Stimulated activated naive CD4-positive, alpha-beta T cell (primary cell): ENCODE measurements around the gene RHOD.

ENCODE experiments used
- DNase-seq, 6 experiments: peaks; one replicate each; lab custom pipeline; 2025; lab: John Stamatoyannopoulos, UW

The RHOD gene

GRCh38 chr11:67032830-67033551, 23.7 kb upstream of the RHOD start:
- DNase-seq: no peak

DNA sequence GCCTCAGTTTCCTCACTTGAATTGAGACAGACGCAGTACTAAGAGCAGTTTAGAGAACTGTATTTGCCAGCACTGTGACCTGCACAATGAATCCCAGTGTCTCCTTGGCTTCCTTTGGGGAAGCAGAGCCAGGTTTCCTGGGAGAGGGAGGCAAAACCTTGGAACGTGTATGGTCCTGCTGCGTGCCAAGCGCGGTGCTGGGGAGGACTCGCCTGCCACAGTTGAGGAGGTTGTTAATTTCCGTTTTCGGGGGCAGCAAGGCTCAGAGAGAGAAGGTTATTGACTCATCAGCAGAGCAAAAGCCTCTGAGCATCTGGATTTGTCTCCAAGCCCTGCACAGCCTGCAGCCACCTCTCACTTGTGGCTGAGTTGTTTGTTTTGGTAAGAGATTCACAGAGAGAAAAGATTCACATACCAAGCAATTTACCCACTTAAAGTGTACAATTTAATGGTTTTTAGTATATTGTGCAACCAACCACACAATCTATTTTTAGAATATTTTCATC, 22.9 kb upstream of the RHOD start:
- no peak for DNase-seq

DNA sequence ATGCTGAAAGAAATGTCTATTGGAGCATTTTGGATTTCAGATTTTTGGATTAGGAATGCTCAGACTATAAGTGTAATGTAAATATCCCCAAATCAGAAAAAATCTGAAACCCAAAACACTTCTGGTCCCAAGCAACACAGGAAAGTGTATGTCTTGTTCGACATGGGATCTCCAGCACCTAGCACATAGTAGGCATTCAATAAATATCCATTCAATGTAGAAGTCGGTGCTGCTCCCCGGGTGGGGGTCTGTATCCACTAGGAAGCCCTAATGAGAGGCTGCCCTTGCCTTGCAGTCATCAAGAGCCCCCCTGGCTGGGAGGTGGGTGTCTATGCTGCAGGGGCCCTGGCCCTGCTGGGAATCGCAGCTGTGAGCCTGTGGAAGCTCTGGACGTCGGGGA, 22.3 kb upstream of the RHOD start:
- DNase-seq: no peak

DNA sequence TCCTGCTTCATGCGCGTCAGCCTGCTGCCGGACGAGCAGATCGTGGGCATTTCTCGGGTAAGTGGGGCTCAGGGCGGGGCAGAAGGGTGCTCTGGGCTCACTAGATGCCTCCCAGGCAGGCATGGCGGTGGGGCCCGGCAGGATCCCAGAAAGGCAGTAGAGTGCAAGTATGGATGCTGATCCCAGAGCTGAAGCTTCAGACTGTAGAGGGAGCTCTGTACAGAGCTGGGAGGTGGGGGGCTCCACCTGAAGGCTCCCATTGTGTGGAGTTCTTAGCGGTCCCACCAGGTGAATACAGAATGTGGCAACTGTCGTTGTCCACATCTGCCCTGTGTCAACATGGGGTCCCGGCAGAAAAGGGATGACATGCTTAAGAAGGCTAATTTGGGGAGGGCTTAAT, 16.5 kb upstream of the RHOD start:
- no peak for DNase-seq

- DNase-seq: no peak
Observed at GRCh38 chr11:67041602-67042001, 15.0 kb upstream of the RHOD start.

- no peak for DNase-seq
Observed at GRCh38 chr11:67043572-67044349, 12.9 kb upstream of the RHOD start.

GRCh38 chr11:67044496-67044895, 12.2 kb upstream of the RHOD start:
- no peak for DNase-seq

DNA sequence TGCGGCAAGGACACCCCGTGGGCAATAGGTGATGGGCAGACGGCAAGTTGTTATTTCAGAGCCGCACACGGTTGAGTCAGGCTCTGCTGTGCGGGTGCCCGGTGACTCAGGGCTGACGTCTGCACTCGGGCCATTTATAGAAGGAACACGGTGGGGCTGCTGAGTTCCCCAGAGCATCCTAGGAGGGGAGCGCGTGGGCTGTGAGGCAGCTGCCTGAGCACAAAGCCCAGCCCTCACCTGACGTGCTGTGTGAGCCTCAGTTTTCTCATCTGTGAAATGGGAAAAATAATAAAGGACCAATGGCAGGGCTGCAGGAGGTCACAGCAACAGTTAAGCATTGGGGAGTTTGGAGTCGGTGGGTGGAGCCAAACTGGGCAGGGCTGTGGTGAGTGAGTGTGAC, 11.3 kb upstream of the RHOD start:
- DNase-seq: no peak

- DNase-seq: no peak
Observed at GRCh38 chr11:67048515-67049130, 8.0 kb upstream of the RHOD start.

DNA sequence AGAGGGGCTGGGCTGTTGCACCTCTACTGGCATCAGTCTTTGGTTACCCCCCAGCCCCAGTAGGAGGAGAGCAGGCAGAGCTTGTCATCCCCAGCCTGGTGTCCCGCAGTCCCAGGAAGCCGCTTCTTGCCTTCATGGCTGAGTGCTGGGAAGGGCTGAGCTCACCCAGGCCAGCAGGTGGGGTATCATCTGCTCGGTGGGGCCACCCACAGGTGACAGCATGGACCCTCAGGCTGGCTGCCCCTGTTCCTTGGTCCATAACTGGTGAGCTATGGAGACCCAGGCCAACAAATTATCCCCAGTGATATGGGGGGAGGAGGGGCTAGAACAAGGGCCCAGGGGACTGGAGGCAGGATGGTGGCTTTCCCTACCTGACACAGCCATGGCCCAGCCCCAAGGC, 6.5 kb upstream of the RHOD start:
- DNase-seq: no peak

- no peak for DNase-seq
Observed at GRCh38 chr11:67051180-67051893, 5.3 kb upstream of the RHOD start.

DNA sequence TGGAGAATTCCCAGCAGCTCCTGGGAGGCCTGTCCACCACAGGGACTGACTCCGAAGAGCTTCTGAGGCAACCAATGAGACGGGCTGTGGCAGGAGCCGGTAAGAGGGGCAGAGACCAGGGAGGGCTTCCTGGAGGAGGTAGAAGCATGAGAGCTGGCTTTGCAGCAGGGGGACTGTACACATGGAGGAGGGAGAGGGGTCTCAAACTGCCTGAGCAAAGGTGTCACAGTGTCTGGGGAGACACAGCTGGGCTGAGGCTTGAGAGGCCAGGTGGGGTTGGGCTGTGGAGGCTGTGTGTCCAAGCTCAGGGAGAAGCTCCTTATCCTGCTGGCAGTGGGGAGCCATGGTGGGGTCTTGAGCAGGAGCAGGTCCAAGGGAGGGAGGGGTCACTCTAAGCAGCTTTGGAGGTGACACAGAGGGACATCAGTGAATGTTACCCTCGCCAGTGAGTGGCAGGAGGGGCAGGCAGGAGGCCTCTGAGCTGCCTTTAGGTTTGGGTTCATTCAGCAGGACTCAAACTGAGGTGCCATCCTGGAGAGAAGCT, 4.6 kb upstream of the RHOD start:
- DNase-seq: no peak

DNA sequence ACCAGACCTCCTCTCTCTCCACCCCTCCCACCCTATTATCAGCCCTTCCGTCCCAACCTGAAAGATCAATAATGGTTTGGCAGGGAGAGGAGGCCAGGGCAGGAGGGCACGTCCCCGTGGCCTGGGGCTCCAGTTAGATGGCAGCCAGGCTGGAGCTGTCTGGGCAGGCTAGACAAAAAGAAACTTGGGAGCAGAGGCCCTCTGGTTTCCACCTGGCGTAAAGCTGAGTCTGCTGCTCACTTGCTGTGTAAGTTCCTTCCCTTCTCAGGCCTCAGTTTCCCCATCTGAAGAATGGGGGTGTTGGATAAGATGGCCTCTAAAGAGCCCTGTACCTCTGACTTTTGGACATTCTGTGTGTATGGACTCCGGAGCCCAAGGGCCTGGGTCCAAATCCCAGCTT, 3.8 kb upstream of the RHOD start:
- no peak for DNase-seq

DNA sequence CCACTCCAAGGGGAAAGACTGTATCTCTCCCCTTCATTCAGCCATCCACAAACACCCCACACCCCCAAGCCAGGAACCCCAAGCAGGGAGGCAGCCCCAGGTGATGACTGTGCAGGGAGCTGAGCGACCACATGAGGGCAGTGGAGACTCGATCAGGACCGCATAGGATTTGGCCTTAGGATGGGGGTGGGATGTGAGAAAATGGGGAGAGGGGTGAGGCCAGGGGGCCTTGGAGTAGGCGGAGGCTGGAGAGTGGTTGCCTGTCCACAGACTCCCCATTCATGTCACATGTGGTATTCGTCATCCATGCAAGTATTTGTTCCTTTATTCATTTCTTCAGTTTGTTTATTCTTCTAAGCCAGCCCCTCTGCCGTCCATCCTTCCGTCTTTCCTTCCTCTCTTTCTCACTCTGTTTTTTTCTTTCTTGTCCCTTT, 2.7 kb upstream of the RHOD start:
- peak in 5 of 6 experiments; percentile 1 to 20 (median 14) for DNase-seq

GRCh38 chr11:67054346-67054835, 2.3 kb upstream of the RHOD start:
- no peak for DNase-seq

DNA sequence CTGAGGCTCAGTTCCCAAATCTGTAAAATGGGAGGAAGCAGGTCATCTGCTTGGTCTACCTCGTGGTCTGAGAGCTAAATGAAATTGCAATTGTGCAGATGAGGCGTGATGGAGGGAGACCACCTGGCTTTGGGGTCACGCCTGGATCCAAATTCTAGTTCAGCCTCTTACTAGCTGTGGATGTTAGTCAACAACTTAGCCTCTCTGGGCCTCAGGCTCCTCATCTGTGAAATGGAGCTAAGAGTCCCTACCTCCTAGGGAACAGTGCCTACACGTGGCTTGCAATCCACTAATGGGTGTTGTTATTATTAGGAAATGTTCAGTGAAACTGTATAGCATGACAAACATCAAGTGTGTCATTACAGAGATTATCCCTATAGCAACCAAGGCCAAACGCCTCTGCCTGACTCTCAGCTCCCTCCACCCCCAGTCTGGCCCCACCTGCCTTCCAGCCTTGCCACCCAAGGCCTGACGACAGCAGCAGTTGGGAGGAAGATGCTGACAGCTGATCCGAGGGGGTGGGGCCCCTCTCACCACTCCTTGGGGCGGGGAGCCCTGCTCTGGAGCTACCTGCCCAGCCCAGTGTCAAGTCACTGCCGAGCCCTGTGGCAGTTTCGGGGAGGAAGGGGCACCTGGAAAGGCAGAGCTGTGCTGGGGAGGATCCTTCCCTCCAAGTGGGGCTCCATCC, 1.7 kb upstream of the RHOD start:
- no peak for DNase-seq

GRCh38 chr11:67055812-67056211, 835 bp upstream of the RHOD start:
- peak in 1 of 6 experiments; percentile 7 for DNase-seq

- no peak for DNase-seq
Observed at GRCh38 chr11:67057205-67057672, 592 bp downstream of the RHOD start.

DNA sequence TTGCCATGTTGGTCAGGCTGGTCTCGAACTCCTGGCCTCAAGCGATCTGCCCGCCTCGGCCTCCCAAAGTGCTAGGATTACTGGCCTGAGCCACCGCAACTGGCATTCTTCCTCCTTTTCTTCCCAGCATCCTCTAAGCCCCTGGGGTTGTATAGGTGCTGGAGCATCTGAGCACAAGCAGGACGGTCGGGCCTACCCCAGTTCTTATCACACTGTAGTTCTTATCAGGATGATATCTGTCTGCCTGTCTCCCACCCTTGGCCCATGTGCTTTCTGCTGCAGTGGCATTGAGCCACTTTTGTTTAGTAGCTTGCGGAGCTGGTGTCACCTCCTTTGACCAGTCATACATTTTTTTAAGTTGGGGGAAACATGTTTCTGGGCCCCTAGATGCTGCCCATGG, 1.9 kb downstream of the RHOD start:
- DNase-seq: no peak

- DNase-seq: no peak
Observed at GRCh38 chr11:67059671-67060070, 3.0 kb downstream of the RHOD start.

GRCh38 chr11:67060111-67060522, 3.5 kb downstream of the RHOD start:
- DNase-seq: no peak
